ENCODE results near the gene S100A1. TPM values are rescaled to one million over a fixed set of nuclear protein-coding genes. Genes with fewer than 3 reads are reported as not detected.

Gene S100A1
- total and polyA plus RNA-seq, 10 of the 15 experiments (the other 5 are each of a cell fraction or from before 2014, with no cell fraction given): 0.13 to 0.29 TPM; not detected in 8

GRCh38 chr1:153583976-153584375 is 44.3 kb upstream of the S100A1 start:
- intact Hi-C loops (cut with micrococcal nuclease; ENCODE audit: unreplicated experiment) (no loop called here), in situ Hi-C loops (cut with MboI) (no loop called here)
- BruUV-seq (replicated peaks): no TSS peak
- no peak for DNase-seq (ENCODE audit: low read depth, low spot score)
- H3K79me2 ChIP-seq (ENCODE audit: control insufficient read depth, insufficient read depth, low read length): no peaks in the 10 kb centered on the region
- H4K20me1 ChIP-seq (ENCODE audit: control insufficient read depth, insufficient read depth): no peaks in the 10 kb centered on the region
- H3K4me2 ChIP-seq (ENCODE audit: control insufficient read depth, insufficient read depth): no peak overlapping the region
- no peak for TF ChIP-seq ZNF24 (IDR thresholded peaks at IDR 0.05)
- no peak overlapping the region for H2AFZ ChIP-seq (ENCODE audit: control insufficient read depth, low read depth, low read length)
- no peak overlapping the region for H3K9ac ChIP-seq (ENCODE audit: control insufficient read depth, insufficient read depth, low read length)
- no peak for FAIRE-seq
- 2% methylated on average over 2 of the region's 2 CpGs for WGBS (ENCODE audit: insufficient coverage, insufficient replicate concordance, low lambda C conversion rate, missing lambda C conversion rate)
- H3K27ac ChIP-seq (ENCODE audit: control insufficient read depth, insufficient read depth): no peak overlapping the region
- ChIA-PET CTCF (interaction anchor here (1.0 to 1.8 kb wide), 2 partner anchors 12 to 43 kb away, joined by 3 to 8 read pairs; partner anchors contain the start of gene S100A13), SMC1A (ENCODE audit: uncharacterized antibody, unreplicated experiment) (interaction anchor here (1.0 to 1.8 kb wide), 2 partner anchors 8 to 45 kb away, joined by 3 to 5 read pairs; partner anchors contain the start of gene S100A1), RAD21 (ENCODE audit: unreplicated experiment) (interaction anchor here (1.2 kb wide), 1 partner anchor 32 kb away, joined by 5 read pairs; the partner anchor contains the start of gene S100A14), POLR2A (no interaction called here)
- no peaks in the 10 kb centered on the region for H3K27me3 ChIP-seq (replicated peaks in 1 of 2; ENCODE audit: control insufficient read depth in 2 of 2, insufficient read depth in 2 of 2, low read length in 1 of 2)
- no peak; the same call in 2 of the 3 replicates for ATAC-seq
- H3K36me3 ChIP-seq (ENCODE audit: control insufficient read depth in 2 of 2, insufficient read depth in 2 of 2, low read length in 1 of 2): no peaks in the 10 kb centered on the region
- H3K9me3 ChIP-seq (replicated peaks; ENCODE audit: control insufficient read depth, insufficient read depth, low read length): no peaks in the 10 kb centered on the region
- no peak overlapping the region for H3K4me3 ChIP-seq
- no peaks in the 10 kb centered on the region for H3K4me1 ChIP-seq (ENCODE audit: control insufficient read depth, insufficient read depth, low read length)

GRCh38 chr1:153585006-153585405 is 43.2 kb upstream of the S100A1 start:
- Histone ChIP-seq H3K9ac (ENCODE audit: control insufficient read depth, insufficient read depth, low read length) (no peak overlapping the region), H3K27me3 (replicated peaks in 1 of 2; ENCODE audit: control insufficient read depth in 2 of 2, insufficient read depth in 2 of 2, low read length in 1 of 2) (no peaks in the 10 kb centered on the region), H4K20me1 (ENCODE audit: control insufficient read depth, insufficient read depth) (no peaks in the 10 kb centered on the region), H3K4me2 (ENCODE audit: control insufficient read depth, insufficient read depth) (no peak overlapping the region), H3K4me3 (no peak overlapping the region), H3K4me1 (ENCODE audit: control insufficient read depth, insufficient read depth, low read length) (no peaks in the 10 kb centered on the region), H3K9me3 (replicated peaks; ENCODE audit: control insufficient read depth, insufficient read depth, low read length) (no peaks in the 10 kb centered on the region), H3K27ac (ENCODE audit: control insufficient read depth, insufficient read depth) (no peak overlapping the region), H3K36me3 (ENCODE audit: control insufficient read depth in 2 of 2, insufficient read depth in 2 of 2, low read length in 1 of 2) (no peaks in the 10 kb centered on the region), H2AFZ (ENCODE audit: control insufficient read depth, low read depth, low read length) (no peak overlapping the region), H3K79me2 (ENCODE audit: control insufficient read depth, insufficient read depth, low read length) (no peaks in the 10 kb centered on the region)
- FAIRE-seq (no peak), DNase-seq (ENCODE audit: low read depth, low spot score) (no peak), ATAC-seq (no peak)
- TF ChIP-seq ESRRA (IDR thresholded peaks at IDR 0.05; ENCODE audit: low read length) (no peak), NR2C1 (IDR thresholded peaks at IDR 0.05) (no peak), ZSCAN29 (IDR thresholded peaks at IDR 0.05) (no peak), SMARCA5 (IDR thresholded peaks at IDR 0.05) (no peak), HDAC2 (IDR thresholded peaks at IDR 0.05) (no peak), ZNF384 (IDR thresholded peaks at IDR 0.05; ENCODE audit: borderline replicate concordance, low read depth, low read length) (no peak), FOS (IDR thresholded peaks at IDR 0.05; ENCODE audit: borderline replicate concordance, extremely low read depth, insufficient read length) (no peak), MLLT1 (IDR thresholded peaks at IDR 0.05) (no peak), SUPT20H (IDR thresholded peaks at IDR 0.05; ENCODE audit: borderline replicate concordance, control insufficient read depth, low read depth, low read length) (no peak), TAF1 (IDR thresholded peaks at IDR 0.05; ENCODE audit: borderline replicate concordance, low read depth, low read length) (no peak), IRF4 (IDR thresholded peaks at IDR 0.05; ENCODE audit: low read depth, low read length) (no peak), MEF2A (IDR thresholded peaks at IDR 0.05; ENCODE audit: insufficient read depth, low read depth, low read length) (no peak)
- in situ Hi-C loops (cut with MboI) (no loop called here), intact Hi-C loops (cut with micrococcal nuclease; ENCODE audit: unreplicated experiment) (no loop called here)
- SMC1A ChIA-PET (ENCODE audit: uncharacterized antibody, unreplicated experiment): interaction anchor here (0.9 to 1.8 kb wide), 5 partner anchors 9 to 164 kb away, joined by 3 to 5 read pairs (median 4); partner anchors contain the start of gene S100A1
- WGBS (ENCODE audit: insufficient coverage, insufficient replicate concordance, low lambda C conversion rate, missing lambda C conversion rate): 39% methylated on average over 1 of the region's 1 CpG
- RAD21 ChIA-PET (ENCODE audit: unreplicated experiment): interaction anchor here (0.7 to 1.9 kb wide), 4 partner anchors 14 to 50 kb away, joined by 3 to 6 read pairs (median 4); partner anchors contain the start of gene S100A14
- CTCF ChIA-PET: interaction anchor here (0.6 to 1.9 kb wide), 5 partner anchors 13 to 405 kb away, joined by 3 to 8 read pairs (median 4); partner anchors contain the start of gene S100A13
- POLR2A ChIA-PET: no interaction called here
- no TSS peak for BruUV-seq (replicated peaks)
